Measurements from ENCODE around the gene GRIN3B.

The GRIN3B gene

DNA sequence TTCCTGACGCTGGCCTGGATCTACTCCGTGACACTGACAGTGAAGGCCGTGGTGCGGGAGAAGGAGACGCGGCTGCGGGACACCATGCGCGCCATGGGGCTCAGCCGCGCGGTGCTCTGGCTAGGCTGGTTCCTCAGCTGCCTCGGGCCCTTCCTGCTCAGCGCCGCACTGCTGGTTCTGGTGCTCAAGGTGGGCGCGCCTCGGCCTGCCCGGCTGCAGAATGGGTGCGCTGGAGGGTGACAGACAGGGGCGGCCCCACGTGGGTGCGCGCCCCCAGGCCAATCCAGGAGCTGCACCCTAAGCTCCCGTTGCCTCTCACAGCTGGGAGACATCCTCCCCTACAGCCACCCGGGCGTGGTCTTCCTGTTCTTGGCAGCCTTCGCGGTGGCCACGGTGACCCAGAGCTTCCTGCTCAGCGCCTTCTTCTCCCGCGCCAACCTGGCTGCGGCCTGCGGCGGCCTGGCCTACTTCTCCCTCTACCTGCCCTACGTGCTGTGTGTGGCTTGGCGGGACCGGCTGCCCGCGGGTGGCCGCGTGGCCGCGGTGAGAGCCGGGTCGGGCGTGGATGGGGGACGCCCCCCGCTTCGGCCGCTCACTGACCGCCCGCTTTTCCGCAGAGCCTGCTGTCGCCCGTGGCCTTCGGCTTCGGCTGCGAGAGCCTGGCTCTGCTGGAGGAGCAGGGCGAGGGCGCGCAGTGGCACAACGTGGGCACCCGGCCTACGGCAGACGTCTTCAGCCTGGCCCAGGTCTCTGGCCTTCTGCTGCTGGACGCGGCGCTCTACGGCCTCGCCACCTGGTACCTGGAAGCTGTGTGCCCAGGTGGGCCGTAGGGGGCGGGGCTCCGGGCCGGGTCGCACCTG lies 46.8 kb downstream of the GRIN3B start:
- DNase-seq, result peak; percentile 36

DNA sequence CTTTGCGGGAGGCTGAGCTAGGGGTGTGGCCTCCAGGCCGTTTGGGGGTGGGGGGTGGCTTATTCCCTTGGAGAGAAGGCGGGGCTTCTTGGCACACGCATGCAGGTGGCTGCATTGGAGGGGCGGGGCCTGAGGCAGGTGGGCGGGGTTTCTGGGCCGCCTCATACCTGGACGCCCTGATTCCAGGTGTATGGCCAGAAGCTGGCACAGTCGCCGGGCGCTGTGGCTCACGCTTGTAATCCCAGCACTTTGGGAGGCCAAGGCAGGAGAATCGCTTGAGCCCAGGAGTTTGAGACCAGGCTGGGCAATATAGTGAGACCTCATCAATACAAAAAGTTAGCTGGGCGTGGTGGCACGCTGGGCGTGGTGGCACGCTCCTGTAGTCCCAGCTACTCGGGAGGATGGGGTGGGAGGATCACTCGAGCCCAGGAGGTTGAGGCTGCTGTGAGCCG lies 47.5 kb downstream of the GRIN3B start:
- DNase-seq, result peak; percentile 86

DNA sequence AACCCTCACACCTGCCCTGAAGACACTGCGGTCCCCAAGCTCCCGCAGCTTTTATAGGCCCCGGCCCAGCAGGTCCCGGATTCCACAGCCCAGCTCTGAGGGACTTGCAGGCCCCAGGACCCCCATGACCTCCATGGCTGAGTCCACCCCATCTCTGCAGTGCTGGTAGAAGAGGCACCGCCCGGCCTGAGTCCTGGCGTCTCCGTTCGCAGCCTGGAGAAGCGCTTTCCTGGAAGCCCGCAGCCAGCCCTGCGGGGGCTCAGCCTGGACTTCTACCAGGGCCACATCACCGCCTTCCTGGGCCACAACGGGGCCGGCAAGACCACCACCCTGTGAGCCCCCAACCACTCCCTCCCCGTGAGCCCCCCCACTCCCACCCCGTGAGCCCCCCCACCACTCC lies 48.9 kb downstream of the GRIN3B start:
- DNase-seq, result no peak

DNA sequence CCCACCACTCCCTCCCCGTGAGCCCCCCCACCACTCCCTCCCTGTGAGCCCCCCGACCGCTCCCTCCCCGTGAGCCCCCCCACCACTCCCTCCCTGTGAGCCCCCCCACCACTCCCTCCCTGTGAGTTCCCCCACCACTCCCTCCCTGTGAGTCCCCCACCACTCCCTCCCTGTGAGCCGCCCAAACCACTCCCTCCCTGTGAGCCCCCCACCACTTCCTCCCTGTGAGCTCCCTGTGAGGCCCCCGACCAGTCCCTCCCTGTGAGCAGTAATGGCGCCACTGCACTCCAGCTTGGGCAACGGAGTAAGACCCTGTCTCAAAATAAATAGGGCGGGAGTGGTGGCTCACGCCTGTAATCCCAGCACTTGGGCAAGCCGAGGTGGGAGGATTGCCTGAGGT lies 49.6 kb downstream of the GRIN3B start:
- DNase-seq, result no peak

DNA sequence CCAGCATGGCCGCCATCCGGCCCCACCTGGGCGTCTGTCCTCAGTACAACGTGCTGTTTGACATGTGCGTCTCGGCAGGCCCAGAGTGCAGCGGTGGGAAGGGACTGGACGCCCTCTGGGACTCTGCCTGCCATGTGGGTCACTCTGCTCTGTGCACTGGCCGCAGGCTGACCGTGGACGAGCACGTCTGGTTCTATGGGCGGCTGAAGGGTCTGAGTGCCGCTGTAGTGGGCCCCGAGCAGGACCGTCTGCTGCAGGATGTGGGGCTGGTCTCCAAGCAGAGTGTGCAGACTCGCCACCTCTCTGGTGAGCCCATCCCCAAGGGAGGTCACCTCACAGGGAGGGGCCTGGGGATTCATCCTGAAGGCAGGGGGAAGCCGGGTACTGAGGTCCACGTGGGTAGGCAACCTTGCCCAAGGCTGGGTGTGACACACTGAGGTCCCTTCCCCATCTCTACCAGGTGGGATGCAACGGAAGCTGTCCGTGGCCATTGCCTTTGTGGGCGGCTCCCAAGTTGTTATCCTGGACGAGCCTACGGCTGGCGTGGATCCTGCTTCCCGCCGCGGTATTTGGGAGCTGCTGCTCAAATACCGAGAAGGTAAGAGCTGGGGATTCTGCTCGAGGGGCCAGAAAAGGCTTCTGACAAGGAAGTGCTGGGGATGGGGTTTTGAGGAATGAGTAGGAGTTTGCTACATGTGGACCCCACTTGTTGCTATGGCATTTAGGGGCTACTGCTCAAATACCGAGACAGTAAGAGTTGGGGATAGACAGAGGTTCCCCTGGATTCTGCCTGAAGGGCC lies 51.0 kb downstream of the GRIN3B start:
- no peak for DNase-seq

DNA sequence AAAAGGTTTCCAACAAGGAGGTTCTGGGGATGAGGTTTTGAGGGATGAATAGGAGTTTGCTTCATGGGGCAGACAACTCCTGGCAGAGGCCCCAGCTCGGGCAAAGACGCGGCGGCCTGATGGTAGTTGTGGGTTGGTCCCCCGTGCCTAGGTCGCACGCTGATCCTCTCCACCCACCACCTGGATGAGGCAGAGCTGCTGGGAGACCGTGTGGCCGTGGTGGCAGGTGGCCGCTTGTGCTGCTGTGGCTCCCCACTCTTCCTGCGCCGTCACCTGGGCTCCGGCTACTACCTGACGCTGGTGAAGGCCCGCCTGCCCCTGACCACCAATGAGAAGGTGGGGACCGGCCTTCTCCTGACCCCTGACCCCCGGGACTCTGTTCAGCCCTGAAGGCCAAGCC lies 51.6 kb downstream of the GRIN3B start:
- DNase-seq, result no peak

DNA sequence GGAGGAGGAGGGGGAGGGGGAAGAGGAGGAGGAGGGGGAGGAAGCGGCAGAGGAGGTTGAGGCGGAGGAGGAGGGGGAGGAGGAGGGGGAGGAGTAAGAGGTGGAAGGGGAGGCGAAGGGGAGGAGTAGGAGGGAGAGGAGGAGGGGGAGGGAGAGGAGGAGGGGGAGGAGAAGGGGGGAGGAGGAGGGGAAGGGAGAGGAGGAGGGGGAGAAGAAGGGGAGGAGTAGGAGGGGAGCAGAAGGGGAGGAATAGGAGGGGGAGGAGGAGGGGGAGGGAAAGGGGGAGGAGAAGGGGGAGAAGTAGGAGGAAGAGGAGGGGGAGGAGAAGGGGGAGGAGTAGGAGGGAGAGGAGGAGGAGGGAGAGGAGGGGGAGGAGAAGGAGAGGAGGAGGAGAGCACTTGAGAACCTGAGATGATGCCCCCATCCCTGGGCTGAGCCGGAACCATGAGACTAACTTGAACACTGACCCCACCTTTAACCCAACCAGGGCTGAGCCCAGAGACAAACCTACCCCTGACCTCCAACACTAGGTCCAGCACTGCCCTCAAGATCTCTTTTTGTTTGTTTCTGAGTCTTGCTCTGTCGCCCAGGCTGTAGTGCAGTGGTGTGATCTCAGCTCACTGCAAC lies 52.2 kb downstream of the GRIN3B start:
- DNase-seq, result no peak

DNA sequence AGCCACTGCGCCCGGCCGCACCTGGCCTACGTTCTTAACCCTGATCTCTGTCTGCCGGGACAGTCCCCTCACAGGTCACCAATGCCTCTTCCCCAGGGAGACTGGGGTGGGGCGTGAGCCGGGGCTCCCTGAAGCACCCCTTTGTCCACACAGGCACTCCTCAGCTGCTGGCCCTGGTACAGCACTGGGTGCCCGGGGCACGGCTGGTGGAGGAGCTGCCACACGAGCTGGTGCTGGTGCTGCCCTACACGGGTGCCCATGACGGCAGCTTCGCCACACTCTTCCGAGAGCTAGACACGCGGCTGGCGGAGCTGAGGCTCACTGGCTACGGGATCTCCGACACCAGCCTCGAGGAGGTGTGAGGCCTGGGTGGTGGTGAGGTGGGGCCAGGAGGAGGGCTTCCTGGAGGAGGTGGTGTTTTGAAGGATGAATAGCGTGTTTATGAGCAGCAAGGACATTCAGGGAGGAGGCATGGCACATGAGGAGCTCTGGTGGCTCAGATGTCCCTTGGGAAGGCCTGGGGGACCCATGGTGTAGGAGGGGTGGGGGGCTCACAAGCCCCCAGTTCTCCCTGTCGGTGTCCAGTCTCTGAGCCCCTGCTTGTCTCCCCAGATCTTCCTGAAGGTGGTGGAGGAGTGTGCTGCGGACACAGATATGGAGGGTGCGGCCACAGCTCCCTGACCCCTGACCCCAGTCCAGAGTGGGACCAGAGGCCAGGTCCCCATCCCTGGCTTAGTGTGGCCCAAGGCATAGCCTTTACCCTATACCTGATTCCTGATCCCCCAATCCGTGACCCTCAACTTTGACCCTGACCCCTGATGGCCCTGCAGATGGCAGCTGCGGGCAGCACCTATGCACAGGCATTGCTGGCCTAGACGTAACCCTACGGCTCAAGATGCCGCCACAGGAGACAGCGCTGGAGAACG lies 53.2 kb downstream of the GRIN3B start:
- DNase-seq, result no peak

DNA sequence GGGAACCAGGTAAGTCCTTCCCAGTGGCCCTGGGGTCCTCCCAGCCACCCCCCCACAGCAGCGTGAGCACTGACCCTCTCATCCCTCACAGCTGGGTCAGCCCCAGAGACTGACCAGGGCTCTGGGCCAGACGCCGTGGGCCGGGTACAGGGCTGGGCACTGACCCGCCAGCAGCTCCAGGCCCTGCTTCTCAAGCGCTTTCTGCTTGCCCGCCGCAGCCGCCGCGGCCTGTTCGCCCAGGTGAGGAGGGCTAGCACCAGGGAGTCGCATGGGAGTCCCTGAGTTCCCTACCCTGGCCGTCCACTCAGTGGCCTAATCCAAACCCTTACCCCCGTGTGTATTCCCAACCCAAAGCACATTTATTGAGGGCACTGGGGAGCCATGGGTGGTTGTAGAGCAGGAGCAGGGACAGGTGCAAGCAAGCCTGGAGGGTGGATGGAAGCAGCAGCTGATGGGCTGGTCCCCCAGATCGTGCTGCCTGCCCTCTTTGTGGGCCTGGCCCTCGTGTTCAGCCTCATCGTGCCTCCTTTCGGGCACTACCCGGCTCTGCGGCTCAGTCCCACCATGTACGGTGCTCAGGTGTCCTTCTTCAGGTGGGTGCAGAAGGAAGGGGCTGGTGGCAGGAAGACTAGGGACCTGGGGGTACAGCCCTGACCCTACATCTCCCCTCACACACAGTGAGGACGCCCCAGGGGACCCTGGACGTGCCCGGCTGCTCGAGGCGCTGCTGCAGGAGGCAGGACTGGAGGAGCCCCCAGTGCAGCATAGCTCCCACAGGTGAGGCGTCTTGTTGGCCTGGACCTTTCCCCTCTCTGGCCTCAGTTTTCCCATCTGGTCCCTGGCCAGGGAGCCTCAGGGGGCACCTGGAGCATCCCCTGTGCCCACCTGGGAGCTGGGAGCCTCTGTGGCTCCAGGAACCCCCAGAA lies 54.1 kb downstream of the GRIN3B start:
- DNase-seq, result no peak

DNA sequence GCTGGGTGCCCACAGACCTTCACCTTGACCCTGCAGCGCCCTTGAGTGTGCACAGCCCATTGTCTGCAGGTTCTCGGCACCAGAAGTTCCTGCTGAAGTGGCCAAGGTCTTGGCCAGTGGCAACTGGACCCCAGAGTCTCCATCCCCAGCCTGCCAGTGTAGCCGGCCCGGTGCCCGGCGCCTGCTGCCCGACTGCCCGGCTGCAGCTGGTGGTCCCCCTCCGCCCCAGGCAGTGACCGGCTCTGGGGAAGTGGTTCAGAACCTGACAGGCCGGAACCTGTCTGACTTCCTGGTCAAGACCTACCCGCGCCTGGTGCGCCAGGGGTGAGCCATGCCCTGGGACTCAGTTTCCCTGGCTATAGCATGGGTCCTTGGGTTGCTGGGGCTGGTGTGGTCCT lies 54.8 kb downstream of the GRIN3B start:
- DNase-seq, result no peak

DNA sequence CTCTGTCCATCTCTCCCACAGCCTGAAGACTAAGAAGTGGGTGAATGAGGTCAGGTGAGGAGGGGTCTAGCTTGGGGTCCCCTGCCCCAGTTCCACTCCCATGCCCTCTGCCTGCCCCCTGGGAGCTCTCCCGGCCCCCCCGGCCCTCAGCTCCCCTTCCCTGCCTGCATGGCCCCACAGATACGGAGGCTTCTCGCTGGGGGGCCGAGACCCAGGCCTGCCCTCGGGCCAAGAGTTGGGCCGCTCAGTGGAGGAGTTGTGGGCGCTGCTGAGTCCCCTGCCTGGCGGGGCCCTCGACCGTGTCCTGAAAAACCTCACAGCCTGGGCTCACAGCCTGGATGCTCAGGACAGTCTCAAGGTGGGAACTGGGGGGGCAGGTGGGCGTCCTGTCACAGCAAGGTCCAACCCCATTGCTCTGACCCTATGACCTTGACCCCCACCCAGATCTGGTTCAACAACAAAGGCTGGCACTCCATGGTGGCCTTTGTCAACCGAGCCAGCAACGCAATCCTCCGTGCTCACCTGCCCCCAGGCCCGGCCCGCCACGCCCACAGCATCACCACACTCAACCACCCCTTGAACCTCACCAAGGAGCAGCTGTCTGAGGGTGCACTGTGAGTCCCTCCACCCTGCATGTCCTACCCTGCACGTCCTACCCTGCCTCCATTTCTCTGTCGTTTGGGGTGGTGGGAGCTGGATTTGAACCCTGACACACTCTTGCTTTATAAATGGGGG lies 55.8 kb downstream of the GRIN3B start:
- no peak for DNase-seq

DNA sequence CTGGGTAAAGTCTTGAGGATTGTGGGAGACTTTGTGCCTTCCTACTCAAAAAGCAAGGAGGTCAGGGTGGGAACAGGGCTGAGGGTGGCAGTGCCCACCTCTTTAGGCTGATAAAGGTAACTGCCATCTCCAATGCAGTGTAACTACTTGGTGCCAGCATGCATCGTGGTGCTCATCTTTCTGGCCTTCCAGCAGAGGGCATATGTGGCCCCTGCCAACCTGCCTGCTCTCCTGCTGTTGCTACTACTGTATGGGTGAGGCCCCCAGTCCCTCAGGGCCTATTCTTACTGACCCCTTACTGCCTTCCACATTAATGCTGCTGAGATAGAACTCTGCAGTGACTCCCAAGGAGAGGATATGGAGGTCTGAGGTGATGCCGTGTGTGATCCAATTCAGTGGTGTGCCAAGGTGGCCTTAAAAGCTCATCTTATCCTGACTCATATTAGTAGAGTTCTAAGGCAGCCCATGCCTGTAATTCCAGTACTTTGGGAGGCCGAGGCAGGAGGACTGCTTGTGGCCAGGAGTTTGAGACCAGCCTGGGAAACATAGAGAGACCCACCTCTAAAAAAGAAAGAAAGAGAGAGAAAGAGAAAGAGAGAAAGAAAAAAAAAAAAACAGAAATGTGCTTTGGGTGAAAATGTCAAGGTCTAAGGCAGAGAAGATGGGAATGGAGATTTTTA lies 57.1 kb downstream of the GRIN3B start:
- no peak for DNase-seq

DNA sequence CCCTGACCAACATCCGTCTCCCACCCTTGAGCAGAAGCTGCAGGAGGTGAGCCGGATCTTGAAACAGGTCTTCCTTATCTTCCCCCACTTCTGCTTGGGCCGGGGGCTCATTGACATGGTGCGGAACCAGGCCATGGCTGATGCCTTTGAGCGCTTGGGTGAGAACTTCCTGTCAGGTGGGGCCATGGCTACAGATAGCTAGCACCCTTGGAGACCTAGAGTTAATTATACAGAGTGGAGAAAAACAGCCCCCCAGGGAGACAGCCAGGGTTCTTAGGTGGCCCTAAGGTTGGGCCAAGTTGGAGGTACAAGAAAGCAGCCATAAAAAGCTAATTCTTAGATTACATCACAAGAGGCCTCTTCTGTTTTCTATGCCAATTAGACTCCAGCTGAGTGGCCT lies 57.9 kb downstream of the GRIN3B start:
- DNase-seq, result no peak
